A549 treated with AZD9567 at 1 μM for 4 hours (cell line): ENCODE measurements around the gene TBC1D22A. TPM values are rescaled to one million over a fixed set of nuclear protein-coding genes. Genes with fewer than 3 reads are reported as not detected.

Experiments used
- total RNA-seq: library from RNA; stranded (reverse); fragments of 200-300 nt; extraction: Qiagen RNA extraction; gene quantifications from 5 replicates; pipeline ENCODE4 v1.2.3, GENCODE V29; 2022; ENCODE audit not compliant: insufficient read depth

TBC1D22A gene
- 8.4 to 10.1 TPM (median 10.0 TPM) in 5 replicates for total RNA-seq

GRCh38 chr22:46762238-46763050, at the start of gene TBC1D22A:
TSS of gene TBC1D22A (plus strand) at chr22:46762650. CDS start at chr22:46762787, 137 bp downstream.

GRCh38 chr22:46737976-46738646, 24.3 kb upstream of the TBC1D22A start, which contains the start of gene CERK:
TSS of gene CERK (minus strand) at chr22:46738252. CDS start at chr22:46738148, 104 bp downstream.

Other genes starting within 250 kb of the TBC1D22A start
- 25.2 to 29.6 TPM (median 27.8 TPM) in 5 replicates for gene CELSR1, start 225.0 kb upstream of the TBC1D22A start, total RNA-seq
- gene GRAMD4, start 142.3 kb upstream of the TBC1D22A start, total RNA-seq: 9.8 to 17.1 TPM (median 15.3 TPM) in 5 replicates
- gene CERK, start 24.4 kb upstream of the TBC1D22A start, total RNA-seq: 21.8 to 25.4 TPM (median 24.4 TPM) in 5 replicates